HG03378 (cell line): ENCODE data around the gene FCHSD1.
"Not testable (repeated sequence)": the region's sequence is repeated elsewhere in the genome, so short reads cannot be mapped to it uniquely, and the experiment has no call there.

Experiments
- ATAC-seq: cut with Tn5 transposase; IDR thresholded peaks from one replicate; pipeline ENCODE4 v1.9.1; 2021; ENCODE audit warnings: mild to moderate bottlenecking, moderate library complexity; ENCODE audit not compliant: unreplicated experiment

Gene FCHSD1

DNA sequence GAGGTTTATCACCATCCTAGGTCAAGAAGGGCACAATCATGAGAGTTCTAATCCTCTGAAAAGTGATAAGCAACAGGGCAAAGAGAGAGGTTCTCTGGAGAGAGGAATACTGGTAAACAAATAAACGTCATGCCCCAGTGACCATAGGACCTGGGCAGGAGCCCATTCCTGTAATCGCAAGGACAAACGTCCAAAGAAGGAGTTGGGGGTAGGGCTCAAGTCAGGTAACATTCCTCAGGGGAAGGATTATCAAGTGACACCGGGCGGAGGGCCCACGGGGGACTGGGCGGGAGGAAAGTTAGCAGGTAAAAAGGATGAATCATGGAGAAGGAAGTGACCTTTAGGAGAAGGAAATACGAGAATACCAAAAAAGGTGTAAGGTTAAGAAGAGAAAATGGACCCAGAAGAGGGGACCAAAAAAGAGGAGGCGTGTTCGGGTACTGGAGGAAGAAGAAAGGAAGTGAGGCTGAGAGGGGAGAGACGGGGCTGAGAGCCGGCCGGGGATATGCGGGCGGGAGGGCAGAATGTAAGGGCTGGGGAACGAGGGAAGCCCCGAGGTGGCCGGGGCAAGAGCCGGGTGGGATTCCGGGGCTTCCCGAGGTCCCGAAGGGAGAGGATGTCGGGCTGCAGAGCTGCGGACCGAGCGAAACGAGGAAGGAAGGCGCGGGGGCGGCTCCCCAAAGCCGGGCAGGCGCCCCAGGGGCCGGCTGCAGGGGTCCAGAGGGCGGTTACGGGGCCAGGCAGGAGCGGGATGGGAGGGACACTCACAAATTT, 33.0 kb downstream of the FCHSD1 start:
- ATAC-seq: peak; percentile 13

DNA sequence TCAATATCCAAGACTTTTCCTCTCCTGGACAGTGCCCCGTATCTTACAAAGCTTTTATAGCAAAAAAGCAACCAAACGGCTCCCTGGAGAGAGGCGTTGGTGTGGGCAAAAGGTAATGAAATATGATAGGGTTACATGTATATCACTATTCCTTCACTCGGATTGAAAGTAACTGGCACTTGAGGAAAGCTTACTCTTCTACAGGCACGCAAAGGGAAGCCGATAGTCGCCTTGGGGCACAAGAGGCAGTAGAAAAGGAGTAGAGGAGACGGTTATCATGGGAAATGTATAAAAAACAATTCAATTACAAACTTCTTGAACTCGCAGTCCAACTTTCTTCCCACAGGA, 33.6 kb downstream of the FCHSD1 start:
- peak; percentile 6 for ATAC-seq

- ATAC-seq: no peak
Measured at GRCh38 chr5:141617128-141617527, 34.1 kb downstream of the FCHSD1 start.

- no peak for ATAC-seq
Measured at GRCh38 chr5:141615991-141616720, 35.1 kb downstream of the FCHSD1 start.

DNA sequence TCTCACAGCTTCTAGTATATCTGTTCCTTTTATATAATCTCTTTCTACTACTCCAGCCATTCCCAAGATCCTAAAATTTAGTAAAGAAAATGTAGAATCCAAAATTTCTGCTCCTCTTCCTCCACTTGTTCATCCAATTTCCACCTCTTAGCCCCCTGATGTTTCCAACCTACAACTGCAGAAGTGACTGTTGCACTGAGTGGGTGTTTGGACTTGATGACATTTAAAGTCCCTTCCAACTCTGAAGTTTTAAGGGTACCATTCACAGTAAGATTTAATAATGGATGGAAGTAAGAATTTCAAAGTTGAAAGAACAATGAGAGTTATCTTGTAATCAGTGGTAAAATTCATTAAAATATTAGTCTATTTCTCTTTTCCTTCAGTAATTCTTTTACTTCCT, 37.9 kb downstream of the FCHSD1 start:
- no peak for ATAC-seq

DNA sequence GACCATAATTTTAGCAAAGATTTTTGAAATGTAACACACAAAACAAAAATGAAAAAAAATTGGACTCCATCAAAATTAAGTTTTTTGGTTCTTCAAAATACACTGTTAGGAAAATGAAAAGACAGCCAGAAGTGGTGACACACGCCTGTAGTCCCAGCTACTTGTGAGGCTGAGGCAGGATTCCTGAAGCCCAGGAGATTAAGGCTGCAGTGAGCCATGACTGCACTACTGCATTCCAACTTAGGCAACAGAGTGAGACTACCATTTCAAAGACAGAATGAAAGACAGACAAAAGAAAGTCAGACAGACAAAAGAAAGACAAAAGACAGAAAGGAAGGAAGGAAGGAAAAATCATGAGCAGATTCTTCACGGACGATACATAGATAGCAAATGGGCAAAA, 39.9 kb downstream of the FCHSD1 start:
- ATAC-seq: no peak

GRCh38 chr5:141609921-141610320, 41.3 kb downstream of the FCHSD1 start:
- ATAC-seq: not testable (repeated sequence)

- no peak for ATAC-seq
Measured at GRCh38 chr5:141609044-141609443, 42.2 kb downstream of the FCHSD1 start.

DNA sequence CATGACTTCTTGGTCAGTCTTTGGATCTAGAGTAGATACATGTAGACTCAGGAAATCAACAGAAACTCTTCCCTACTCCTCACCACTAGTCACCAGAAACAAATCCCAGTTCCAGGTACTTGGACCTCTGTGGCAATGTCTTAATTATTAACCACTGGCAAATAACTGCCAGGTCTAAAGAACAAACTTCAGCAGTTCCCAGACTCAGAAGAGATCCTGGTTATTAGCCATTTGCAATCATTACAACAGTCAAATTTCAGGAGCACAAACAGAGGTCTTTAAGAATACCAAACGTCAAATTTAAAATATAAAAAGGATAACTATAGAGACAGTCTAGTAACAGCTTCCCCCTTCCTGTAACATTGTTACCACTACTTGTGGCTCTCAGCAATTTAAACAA, 42.7 kb downstream of the FCHSD1 start:
- ATAC-seq: no peak

- ATAC-seq: no peak
Measured at GRCh38 chr5:141608046-141608445, 43.2 kb downstream of the FCHSD1 start.

GRCh38 chr5:141605523-141606277, 45.5 kb downstream of the FCHSD1 start:
- peak; percentile 94 for ATAC-seq

DNA sequence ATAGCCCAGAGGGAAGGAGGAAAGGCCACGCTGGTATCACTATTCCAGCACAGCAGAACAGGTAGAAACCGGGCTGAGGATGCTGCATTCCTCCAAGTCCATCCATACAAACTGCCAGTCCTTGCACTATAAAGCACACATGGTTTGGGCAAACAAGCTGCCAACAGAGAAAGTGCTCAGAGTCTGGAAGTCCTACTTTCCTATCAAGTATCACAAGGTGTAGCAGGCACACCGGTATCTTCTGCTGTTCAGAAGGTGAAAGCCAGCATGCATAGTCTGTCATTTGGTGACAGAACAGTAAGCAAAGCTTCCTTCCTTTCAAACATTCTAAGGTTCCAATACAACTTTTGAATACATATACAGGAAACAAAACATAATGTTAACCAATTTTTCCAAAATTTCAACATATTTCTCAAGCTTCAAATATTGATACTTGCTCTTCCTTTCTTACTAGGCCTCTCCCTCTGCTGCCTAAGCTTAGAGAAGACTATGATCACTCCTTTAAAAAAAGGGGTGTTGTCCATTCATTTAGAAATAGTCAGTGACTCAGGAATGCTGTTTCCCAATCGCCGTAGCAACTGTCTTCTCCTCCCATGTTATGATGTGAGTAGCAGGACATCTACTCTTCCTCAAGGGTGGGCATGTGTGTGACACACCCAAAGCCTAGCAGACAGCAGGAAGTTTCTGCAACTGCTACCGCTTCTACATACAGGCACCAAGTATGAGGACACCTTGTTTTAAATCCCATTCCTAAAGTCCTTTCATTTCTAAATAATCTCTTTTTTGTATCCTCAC, 47.1 kb downstream of the FCHSD1 start:
- no peak for ATAC-seq

DNA sequence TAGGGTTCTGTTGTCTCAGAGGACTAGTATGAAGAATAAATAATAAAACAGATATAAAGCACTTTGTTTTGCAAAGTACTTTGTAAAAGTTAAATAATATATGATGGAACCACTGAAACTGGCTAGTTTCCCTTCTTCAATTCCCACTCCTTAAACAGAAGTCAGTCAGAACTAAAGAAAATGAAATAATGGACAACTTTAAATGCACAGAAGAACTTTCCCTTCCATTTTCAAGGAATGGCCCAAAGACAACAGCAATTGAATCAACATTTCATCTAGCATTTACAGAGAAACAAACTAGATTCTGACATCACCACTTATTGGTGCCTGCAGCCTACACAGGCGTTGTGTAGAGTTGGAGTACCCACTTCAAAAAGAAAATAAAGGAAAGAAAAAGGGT, 48.6 kb downstream of the FCHSD1 start:
- ATAC-seq: no peak

DNA sequence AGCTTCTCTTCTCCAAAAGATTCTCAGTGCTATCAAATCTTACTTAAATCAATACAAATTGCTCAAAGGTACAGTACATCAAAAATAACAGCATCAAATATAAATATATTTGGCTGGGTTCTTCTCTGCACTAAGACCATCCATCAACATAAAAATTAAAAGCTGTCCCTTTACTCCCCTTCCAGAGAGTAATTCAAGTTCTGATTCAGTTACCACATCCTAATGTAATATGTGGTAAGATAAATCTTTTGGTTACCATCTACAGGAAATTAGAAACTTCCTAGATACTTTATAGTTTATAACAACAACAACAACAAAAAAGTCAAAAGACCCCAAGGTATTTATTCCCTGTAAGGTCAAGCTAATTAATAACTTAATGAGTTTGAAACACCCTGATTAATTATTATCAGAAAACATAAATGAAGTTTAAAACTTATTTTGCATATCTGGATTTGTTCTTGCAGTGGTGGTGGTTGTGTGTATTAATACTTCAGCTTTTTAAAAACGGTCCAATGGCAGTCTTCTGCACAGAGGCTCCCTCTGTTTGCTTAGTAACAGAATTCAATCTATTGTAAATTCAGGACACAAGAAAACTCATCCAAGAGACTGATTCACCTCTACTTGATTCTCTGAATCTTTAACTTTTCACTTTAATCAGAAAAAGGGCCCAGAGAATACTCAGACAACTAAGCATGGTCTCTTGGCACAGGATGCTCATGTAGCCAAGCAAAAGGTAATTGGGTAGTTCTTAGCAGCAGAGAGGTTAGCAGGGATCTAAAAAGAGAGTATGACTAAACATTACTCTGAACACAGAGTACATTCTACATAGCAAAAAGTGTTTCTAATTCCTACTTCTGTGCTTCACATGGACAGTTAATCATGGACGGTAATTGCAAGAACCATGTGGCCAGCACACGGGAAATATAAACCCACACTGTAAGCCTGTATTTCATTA, 52.5 kb downstream of the FCHSD1 start:
- ATAC-seq: peak; percentile 49

DNA sequence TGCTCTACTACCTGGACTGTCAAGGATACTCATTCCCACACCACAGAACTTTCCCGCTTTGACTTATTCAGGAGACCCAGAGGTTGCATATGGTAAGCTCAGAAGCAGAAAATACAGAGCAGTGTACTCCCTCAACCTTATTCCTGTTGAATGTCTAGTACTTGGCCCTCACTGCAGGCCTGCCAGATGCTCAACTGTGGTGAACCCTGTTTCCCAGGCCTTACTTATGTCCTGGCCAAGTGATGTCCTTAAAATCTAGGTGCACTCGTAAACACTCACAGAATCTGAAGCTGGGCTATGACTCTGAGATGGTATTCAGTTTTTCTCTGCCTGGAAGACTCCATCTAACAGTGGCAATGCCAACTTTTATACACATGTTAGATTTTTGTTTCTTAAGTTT, 53.4 kb downstream of the FCHSD1 start:
- no peak for ATAC-seq

DNA sequence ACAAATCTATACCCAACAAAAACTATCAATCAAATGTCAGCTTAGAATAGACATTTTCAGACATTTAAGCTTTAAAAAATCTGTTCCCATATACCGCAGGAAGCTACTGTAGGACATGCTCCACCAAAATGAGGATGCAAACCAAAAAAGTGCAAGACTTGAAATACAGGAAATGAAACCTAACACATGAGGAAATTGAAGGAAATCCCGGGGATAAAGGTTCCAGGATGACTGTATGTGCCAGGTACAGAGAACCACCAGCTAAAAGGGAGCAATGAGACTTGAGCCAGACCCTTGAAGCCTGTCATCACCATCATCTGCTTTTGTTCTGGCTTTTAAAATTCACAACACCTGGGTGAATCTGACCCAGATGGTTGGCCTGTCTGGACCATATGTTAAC, 53.8 kb downstream of the FCHSD1 start:
- ATAC-seq: no peak

- no peak for ATAC-seq
Measured at GRCh38 chr5:141596867-141597266, 54.4 kb downstream of the FCHSD1 start.

DNA sequence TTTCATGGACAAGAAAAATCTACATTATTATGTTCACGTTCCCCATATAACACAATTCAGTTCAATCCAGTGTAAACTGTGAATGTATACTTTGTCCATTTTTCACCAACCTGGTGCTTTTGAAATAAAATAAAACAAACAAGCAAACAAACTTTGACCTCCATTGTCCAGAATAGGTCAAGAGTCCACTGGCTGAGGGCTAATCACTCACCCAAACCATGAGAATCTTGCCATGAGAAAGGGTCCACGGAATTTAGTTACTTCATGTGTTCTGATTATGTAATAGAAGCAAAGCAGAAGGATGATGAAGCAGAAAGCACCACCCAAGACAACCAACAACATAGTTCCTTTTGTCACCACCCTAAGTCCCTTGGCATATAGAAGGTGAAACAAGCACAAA, 61.1 kb downstream of the FCHSD1 start:
- no peak for ATAC-seq
